ENCODE results near the gene ULBP1.
A peak's percentile ranks its signal among the peaks of the same experiment; 100 is the strongest.
"Not testable (repeated sequence)": the region's sequence is repeated elsewhere in the genome, so short reads cannot be mapped to it uniquely, and the experiment has no call there.

The ULBP1 gene

DNA sequence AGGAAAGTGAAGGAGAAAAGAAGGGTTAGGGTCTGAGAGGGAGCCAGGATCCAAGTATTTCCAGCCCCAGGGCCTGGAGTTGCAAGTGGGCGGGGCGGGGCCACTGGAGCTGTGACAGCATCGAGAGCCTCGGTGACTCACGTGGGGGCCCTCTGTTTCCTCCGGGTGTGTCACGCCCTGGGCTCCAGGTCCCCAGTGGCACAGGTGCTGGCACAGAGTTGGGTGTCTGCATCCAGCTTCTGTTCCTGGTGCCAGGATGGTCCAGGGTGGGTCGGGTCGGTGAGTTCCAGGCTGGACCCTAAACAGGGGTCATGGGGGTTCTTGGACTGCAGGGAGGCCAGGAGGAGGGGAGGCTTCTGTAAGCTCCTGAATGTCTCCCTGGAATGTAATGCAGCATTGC, 44.8 kb downstream of the ULBP1 start:
- DNase-seq, result peak; percentile 55

DNA sequence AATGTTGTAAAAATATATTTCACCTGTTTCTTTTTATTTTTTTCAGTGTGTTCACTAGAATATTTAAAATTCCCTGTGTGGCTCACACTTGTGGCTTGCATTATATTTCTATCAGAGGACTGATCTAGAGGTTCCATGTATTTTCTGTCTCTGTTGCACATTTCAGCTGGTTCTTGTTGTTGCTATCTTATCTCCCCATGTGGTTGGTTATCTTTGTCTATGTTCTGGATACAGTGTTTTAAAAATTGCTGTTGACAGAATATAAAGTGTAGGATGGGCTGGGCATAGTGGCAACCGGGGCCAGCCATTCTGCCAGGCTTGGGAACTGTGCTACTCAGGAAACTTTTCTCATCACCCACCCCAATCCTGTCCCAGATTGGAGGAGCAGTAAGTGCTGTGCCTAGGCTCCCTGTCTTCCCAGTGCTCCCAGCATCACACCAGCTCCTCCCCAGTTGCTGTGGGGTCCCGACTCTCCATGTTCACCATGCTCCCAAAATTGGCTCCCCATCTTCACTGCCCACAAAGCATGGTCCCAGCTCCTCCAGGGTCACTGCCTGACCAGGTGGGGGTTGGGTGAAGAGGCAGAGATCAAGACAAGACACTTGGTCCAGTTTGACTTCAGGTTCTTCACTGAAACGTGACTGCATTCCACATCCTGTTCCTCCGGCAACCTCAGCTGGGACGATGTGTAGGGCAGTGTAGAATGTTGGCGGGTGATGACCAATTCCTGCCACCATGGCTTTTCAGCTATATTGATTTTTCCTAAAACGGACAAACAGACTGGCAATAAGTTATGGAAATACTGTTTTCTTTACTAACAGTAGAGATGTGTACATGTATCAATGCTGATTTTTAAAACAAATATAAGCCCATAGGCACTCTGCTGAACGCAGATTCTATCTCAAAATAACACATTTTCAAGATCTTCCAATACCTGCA, 49.4 kb downstream of the ULBP1 start:
- not testable (repeated sequence) for DNase-seq

DNA sequence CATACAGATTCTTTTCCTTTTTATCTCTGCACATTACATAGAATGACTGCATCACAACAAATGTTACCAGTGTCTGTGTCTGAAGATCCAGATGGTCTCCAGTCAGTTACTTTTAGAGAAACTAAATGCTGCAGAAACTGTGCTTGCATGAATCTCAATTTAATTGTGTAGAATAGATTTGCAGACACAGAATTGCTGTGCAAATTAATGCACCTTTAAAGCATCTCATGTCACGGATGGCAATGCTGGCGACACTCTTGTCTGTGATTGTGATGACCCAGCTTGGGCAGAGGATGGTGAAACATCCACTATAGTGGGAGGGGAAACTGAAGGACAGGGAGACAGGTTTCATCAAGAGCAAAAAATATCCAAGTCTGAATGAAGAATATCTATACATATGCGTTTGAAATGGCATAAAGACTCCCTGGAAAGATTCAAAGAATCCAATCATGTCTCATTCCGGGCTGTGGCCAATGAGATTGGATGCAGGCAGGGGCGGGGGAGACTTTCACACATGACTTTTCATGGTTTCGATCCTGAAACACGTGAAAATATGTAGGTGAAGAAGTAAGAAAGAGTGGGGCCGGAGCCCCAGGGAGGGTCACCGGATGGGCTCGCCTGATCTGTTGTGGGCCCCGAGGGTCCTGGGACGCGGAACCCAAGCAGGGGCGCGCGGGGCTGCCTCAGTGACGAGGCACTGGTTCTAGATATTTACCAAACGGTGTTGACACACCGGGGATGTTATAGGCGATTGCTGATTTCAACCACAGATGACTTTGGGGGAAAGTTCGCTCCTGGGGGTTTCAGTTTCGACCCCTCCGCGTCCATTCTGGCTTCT, 50.3 kb downstream of the ULBP1 start:
- DNase-seq, result not testable (repeated sequence)

DNA sequence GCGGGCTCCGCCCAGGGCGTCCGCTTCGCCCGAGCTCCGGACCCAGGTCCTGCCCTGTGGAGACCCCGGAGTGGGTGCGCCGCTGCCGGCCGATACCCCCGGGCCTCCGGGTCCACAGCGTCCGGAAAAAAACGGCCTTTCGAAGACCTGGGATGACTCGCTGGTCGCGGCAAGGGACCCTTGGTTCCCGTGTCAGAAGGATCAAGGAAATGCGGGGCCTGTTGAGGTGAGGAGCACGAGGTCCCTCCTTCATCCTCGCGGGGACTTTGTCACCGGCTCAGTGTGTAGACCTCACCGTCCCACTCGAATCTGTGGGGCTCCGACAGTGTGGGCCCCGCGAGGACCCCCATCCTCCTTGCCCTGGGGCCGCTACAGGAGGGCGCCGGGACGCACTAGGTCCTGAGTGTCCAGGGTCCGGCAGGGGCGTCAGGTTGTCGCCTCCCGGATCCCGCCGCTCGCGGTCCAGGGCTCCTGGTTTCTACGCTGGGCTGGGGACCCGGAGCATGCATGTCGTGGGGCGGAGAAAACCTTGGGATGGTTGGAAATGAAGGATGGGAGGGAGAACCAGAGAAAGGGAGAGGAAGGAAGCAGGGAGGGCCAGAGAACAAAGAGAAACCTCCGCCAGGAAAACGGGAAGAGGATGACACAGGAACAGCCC, 51.0 kb downstream of the ULBP1 start:
- not testable (repeated sequence) for DNase-seq

DNA sequence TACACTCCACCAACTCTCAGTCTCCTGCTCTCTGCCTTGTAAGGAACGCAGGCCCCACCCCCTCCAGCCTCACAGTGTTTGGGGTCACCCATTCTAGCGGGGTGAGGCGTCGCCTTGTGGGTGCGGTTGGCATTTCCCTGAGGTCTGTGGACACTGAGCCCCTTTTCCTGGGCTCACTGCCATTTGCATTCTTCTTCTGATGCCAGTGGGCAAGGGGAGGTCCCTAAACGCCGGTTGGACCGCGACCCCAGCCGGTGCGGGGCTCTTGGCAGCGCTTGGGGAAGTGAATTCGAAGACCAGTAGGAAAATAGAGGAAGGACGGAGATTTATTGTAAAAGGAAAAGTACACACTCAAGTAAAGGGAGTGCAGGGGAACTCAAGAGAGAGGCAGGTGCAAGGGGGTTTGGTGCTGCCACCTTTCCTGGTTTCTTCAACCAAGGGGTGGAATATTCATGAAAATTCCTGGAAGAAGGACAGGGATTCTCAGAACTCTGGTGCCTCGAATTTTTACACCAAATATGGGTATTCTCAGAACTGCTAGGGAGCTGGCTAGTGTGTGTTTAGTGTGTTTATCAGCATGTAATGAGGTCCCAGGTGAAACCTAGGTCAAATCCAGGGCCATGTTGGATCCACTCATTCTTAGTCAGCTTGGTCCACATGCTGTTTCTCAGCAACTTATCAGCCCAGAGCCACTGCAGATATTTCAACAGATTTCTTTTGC, 51.7 kb downstream of the ULBP1 start:
- DNase-seq, result not testable (repeated sequence)

DNA sequence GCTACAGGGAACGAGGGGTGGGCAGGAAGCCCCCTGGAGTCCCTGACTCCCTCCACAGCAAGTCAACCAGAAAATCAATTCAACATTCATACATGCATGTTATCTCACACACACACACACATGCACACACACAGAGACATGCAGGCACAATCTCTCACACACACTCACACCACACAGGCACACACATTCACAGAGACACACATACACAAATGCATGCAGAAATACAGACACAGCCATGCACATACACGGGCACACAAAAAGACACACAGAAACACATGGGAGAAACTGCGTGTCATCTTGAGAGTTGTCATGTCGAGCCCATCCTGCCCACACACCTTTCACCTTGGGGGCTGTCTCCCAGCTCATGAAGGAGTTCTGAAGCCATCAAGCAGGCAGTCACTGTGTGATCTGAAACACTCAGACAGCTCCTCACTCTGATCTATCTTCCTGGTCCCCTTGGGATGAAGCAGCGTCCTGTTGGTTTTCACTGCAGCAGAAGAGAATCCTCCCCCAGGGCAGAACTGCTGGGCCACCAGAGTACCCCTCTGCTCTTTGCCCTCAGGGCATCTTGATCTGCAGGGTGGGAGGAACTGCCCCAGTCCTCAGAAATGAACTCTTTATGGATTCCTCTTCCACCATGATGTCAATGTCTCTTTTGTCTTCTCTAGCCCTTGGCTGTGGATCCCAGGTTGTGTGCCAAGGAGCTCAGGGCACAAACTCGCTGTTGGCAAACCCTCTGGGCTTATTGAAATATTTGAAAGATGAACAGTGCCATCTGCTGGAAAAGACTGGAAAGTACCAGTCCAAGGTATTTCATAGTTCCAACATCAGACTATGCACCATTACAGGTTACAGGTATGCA, 52.8 kb downstream of the ULBP1 start:
- DNase-seq, result peak; percentile 44

DNA sequence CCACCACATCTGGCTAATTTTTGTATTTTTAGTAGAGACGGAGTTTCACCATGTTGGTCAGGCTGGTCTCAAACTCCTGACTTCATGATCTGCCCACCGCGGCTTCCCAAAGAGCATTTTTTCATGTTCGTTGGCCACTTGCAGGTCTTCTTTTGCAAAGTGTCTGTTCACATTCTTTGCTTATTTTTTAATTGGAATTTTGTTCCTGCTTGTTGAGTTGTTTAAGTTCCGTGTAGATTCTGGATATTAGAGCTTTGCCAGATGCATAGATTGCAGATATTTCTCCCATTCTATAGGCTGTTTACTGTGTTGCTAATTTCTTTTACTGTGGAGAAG, 53.4 kb downstream of the ULBP1 start:
- DNase-seq, result not testable (repeated sequence)

DNA sequence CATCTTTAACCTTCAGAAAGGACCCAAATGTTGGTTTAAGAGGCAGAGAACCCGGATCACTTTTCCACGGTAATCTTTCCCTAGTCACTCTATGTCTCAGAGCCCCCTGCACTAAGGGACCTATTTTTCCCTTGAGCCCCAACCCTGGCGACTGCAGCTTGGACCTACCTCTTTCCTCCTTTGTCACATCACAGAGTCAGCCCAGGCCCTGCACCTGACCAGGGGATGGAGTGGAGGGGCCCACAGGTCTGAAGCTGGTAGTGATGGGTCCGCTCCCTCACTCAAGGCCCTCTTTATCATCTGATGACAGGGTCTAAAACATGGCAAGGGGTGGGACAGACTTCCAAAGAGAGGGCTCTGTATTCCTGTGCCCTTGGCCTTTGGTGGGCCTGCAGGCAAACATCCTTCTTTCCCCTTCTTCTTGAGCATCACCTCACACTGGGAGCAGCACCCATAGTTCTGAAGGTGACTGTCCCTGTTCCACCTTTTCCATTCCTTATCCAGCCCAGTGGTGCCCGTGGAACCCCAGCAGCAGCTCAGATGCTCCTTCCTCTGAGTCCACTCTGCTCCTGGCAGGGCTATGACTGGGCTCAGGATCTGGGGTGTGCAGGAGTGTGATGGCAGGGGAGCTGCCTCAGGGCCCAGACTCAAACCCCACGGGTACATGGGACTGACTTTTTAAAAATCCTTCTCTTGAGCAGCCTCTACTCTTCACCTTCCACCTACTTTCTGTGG, 55.3 kb downstream of the ULBP1 start:
- DNase-seq, result no peak

DNA sequence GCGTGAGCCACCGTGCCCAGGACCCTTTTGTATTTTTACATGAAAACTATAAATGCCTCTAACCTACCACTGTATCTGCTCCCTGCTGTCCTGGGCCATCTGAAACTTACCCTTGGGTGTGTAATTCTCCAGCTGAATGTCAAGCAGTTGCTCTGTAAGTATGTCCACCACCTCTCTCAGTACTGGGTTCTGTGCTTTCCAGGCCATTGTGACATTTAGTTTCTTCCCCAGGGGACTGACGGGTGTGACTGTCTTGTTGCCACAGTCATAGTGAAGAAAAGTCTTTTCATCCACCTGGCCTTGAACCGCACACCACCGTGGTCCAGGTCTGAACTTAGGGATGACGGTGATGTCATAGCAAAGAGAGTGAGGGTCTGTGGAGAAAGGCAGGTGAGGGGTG, 58.1 kb downstream of the ULBP1 start:
- DNase-seq, result not testable (repeated sequence)
